GM23338 (cell line): ENCODE results near the gene GPATCH1.

Source experiments
- CREB1 ChIP-seq: fragments of 250-450 bp; sonication (Bioruptor Pico); IDR thresholded peaks from 2 replicates; pipeline ENCODE4 v1.5.0; 2020; ENCODE audit warnings: low read depth, mild to moderate bottlenecking, moderate library complexity
- CTCF ChIP-seq, 2 experiments: fragments of 200-600 bp in 1 of 2; sonication (generic) in 1 of 2; conservative IDR thresholded peaks; 2 replicates each; pipeline versions ENCODE4 v1.5.1 to v1.6.1; 2016 to 2017; ENCODE audit warnings: antibody characterized with exemption in 2 of 2, low read depth in 2 of 2, mild to moderate bottlenecking in 2 of 2, moderate library complexity in 1 of 2
- ETS1 ChIP-seq: IDR thresholded peaks from 2 replicates; pipeline ENCODE4 v1.6.1; 2016; ENCODE audit warnings: antibody characterized with exemption
- EZH2 ChIP-seq: fragments of 200-600 bp; sonication (generic); IDR thresholded peaks from one replicate; pipeline ENCODE4 v1.8.0; 2017; ENCODE audit warnings: antibody characterized with exemption, mild to moderate bottlenecking, low read depth; ENCODE audit not compliant: unreplicated experiment
- EZH2phosphoT487 ChIP-seq: fragments of 200-600 bp; sonication (generic); IDR thresholded peaks from one replicate; pipeline ENCODE4 v1.8.1; 2018; ENCODE audit warnings: antibody characterized with exemption; ENCODE audit not compliant: unreplicated experiment
- NANOG ChIP-seq: IDR thresholded peaks from 2 replicates; pipeline ENCODE4 v1.6.1; 2016; ENCODE audit warnings: antibody characterized with exemption, borderline replicate concordance
- POLR2AphosphoS5 ChIP-seq: IDR thresholded peaks from 2 replicates; pipeline ENCODE4 v1.6.1; 2016; ENCODE audit warnings: antibody characterized with exemption, low read depth
- ZNF331 ChIP-seq: fragments of 250-450 bp; sonication (Bioruptor Pico); IDR thresholded peaks from 2 replicates; pipeline ENCODE4 v1.5.0; 2020; ENCODE audit warnings: low read depth, mild to moderate bottlenecking, moderate library complexity
- ZNF462 ChIP-seq: fragments of 250-450 bp; sonication (Bioruptor Pico); IDR thresholded peaks from 2 replicates; pipeline ENCODE4 v1.5.0; 2020; ENCODE audit warnings: mild to moderate bottlenecking, moderate library complexity

GRCh38 chr19:33035461-33035860 is 45.5 kb upstream of the GPATCH1 start:
- TF ChIP-seq CTCF (conservative IDR thresholded peaks at IDR 0.05; ENCODE audit: low read depth in 2 of 2) (no peak), ETS1 (no peak), ZNF462 (CRISPR knock-in tag) (no peak), POLR2AphosphoS5 (no peak), EZH2phosphoT487 (no peak), EZH2 (no peak), ZNF331 (CRISPR knock-in tag) (no peak), CREB1 (CRISPR knock-in tag) (no peak), NANOG (no peak)
